Measurements from ENCODE around the gene MYLK4. TPM values are rescaled to one million over a fixed set of nuclear protein-coding genes. Genes with fewer than 3 reads are reported as not detected.

MYLK4 gene
- total RNA-seq, 6 experiments from 2014 or later, result 0.10 to 0.21 (median 0.12) TPM

DNA sequence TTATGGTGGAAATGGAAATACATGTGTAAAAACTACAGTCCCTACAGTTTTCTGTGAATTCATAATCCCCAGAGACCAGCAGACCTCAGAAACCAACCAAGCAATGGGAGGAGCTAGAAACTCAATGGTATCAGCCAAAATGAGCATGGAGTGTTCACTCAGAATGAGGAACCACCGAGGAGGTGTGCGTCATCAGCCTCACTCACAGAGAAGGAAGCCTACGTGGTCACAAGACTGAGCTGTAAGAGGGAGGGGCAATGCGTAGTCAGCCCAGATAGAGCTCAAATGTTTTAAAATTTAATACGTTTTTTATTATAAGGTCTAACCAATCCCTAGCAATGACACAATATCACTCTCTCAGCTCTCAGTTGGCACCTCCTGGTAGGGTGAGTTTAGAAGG is 17.4 kb downstream of the MYLK4 start:
- Mint-ChIP-seq H3K27me3 (ENCODE audit: insufficient read depth) (peaks cover 17% of the 10 kb centered on the region), H3K27ac (no peak overlapping the region), H3K36me3 (ENCODE audit: low read depth) (no peaks in the 10 kb centered on the region), H3K4me3 (no peak overlapping the region), H3K4me1 (ENCODE audit: low read depth) (peaks cover 15% of the 10 kb centered on the region), H3K9me3 (no peaks in the 10 kb centered on the region)
- TF ChIP-seq, protein P1, sequence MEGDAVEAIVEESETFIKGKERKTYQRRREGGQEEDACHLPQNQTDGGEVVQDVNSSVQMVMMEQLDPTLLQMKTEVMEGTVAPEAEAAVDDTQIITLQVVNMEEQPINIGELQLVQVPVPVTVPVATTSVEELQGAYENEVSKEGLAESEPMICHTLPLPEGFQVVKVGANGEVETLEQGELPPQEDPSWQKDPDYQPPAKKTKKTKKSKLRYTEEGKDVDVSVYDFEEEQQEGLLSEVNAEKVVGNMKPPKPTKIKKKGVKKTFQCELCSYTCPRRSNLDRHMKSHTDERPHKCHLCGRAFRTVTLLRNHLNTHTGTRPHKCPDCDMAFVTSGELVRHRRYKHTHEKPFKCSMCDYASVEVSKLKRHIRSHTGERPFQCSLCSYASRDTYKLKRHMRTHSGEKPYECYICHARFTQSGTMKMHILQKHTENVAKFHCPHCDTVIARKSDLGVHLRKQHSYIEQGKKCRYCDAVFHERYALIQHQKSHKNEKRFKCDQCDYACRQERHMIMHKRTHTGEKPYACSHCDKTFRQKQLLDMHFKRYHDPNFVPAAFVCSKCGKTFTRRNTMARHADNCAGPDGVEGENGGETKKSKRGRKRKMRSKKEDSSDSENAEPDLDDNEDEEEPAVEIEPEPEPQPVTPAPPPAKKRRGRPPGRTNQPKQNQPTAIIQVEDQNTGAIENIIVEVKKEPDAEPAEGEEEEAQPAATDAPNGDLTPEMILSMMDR (IDR thresholded peaks at IDR 0.05), result no peak
- no peak for DNase-seq

DNA sequence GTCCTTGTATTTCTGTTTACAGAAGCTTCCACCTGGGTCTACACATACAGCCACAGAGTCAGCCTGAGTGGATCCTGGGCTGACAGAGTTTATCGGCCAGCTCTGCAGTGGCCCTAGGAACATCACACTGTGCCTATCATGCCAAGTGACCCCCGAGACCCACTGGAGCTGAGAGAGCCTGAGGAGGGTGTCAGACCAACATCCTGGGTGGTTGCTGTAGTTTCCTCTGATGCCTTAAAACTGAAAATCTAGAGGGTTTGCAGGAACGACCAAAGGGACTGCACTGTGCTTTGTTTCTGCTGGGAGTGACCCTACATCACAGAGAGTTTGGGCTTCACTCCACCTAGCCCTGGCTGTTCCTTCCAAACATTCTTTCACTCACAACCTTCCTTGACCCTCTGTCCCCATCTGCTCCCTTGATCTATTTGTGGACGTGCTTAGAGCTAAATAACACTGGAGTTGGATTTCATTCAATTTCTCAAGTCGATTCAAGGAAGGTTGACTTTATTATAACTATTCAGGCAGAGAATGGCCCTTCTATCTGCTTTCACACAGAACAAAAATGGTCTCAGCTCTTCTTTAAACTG is 18.1 kb downstream of the MYLK4 start:
- Mint-ChIP-seq H3K4me3 (no peak overlapping the region), H3K27ac (no peak overlapping the region), H3K4me1 (ENCODE audit: low read depth) (peaks cover 12% of the 10 kb centered on the region), H3K9me3 (no peaks in the 10 kb centered on the region), H3K27me3 (ENCODE audit: insufficient read depth) (peaks cover 17% of the 10 kb centered on the region), H3K36me3 (ENCODE audit: low read depth) (no peaks in the 10 kb centered on the region)
- DNase-seq, result no peak
- TF ChIP-seq, protein P1 (IDR thresholded peaks at IDR 0.05), result no peak

DNA sequence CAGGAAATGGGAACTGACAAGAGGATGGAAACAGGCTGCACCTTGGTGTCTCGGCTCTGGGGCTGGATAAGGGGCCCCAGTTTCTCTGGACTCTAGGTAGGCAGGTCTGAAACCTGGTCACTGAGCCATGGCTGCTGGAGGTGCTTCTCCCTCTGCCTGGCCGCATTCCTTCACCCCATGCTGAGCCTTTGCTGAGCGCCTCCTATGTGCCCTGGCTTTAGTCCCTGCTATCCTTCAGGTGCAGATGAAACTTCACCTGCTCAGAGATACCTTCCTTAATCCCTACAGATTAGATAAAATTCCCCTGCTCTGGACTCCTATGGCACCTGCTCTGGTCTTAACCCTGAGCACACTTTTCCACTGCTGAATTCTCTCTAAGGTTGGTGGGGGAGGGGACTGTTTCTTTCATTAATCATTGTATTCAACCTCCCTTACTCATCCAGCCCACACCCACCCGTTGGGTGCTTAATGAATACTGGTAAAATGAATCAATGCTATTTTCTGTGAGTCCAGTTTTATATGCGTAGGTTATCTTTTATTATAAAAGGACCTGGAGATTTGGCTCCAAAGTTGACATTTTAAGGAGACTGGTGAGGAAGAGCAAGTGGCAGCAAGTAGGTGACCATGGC is 19.3 kb downstream of the MYLK4 start:
- TF ChIP-seq, protein P1 (IDR thresholded peaks at IDR 0.05), result no peak
- Mint-ChIP-seq H3K4me1 (ENCODE audit: low read depth) (peaks cover 12% of the 10 kb centered on the region), H3K9me3 (no peaks in the 10 kb centered on the region), H3K27ac (no peak overlapping the region), H3K4me3 (no peak overlapping the region), H3K36me3 (ENCODE audit: low read depth) (no peaks in the 10 kb centered on the region), H3K27me3 (ENCODE audit: insufficient read depth) (peaks cover 21% of the 10 kb centered on the region)
- DNase-seq, result no peak

DNA sequence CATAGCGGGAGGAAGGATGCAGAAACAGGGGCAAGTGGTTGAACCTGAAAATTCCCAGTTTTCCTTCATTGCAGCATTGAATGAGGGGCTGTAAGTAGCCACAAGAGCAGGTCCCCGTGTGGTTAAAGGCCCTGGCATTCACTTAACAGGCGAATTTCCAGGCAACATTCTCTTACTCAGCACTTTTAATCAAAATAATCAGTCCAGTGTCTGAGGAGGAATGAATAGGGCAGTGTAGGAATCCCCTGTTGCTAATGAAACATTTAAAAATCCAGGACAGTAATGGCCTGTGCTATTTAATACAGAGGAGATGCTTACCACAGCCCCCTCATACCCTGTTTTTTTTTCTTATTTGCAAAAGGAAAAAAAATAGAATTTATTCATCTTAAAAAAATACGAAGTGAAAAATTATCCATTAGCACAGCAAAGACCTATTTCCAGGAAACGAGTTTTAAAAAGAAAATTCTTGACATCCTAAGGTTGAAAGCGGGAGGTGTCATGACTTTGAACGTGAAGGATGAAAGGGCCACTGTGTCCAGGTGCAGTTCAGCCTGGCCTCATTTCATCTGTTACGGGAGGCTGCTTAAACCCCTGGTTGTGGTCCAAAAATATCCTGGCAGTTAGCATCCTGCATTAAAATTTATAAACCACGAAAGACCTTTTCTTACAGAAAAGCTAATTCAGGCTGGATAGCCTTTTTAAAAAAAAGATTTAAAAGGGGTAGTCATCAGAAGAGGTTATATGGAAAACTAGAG is 20.2 kb downstream of the MYLK4 start:
- peaks cover 12% of the 10 kb centered on the region for H3K4me1 Mint-ChIP-seq (ENCODE audit: low read depth)

DNA sequence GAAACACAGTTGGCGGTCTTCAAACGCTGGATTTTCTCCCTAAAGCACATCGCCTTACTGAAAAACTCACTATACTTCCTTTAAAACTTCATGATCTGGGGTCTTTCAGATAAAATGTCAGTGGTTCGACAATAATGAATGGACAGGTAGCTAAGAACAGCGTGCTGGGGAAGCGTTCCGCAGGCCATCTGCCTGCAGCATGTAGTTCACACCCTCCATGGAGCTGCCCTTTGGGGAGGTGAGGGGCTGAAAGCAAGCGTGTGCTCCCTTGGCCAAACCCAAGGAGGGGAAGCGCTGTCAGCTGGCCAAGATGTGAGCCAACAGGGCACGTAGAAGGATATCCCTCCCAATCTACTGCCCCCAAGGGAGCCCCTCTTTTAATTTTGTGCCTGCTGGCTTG is 20.8 kb downstream of the MYLK4 start:
- H3K36me3 Mint-ChIP-seq (ENCODE audit: low read depth), result no peaks in the 10 kb centered on the region
- no peak overlapping the region for H3K4me3 Mint-ChIP-seq
- peaks cover 21% of the 10 kb centered on the region for H3K27me3 Mint-ChIP-seq (ENCODE audit: insufficient read depth)
- H3K9me3 Mint-ChIP-seq, result no peaks in the 10 kb centered on the region
- TF ChIP-seq, protein P1 (IDR thresholded peaks at IDR 0.05), result no peak
- no peak overlapping the region for H3K27ac Mint-ChIP-seq
- peaks cover 11% of the 10 kb centered on the region for H3K4me1 Mint-ChIP-seq (ENCODE audit: low read depth)
- no peak for DNase-seq

More for the DNA sequence above, 20.2 kb downstream of the MYLK4 start:
- H3K4me3 Mint-ChIP-seq, result no peak overlapping the region
- no peak overlapping the region for H3K27ac Mint-ChIP-seq
- H3K27me3 Mint-ChIP-seq (ENCODE audit: insufficient read depth), result peaks cover 21% of the 10 kb centered on the region
- TF ChIP-seq, protein P1 (IDR thresholded peaks at IDR 0.05), result no peak
- no peaks in the 10 kb centered on the region for H3K36me3 Mint-ChIP-seq (ENCODE audit: low read depth)
- no peak for DNase-seq
- H3K9me3 Mint-ChIP-seq, result no peaks in the 10 kb centered on the region
